Measurements from ENCODE around the gene ANK2.

Gene ANK2

DNA sequence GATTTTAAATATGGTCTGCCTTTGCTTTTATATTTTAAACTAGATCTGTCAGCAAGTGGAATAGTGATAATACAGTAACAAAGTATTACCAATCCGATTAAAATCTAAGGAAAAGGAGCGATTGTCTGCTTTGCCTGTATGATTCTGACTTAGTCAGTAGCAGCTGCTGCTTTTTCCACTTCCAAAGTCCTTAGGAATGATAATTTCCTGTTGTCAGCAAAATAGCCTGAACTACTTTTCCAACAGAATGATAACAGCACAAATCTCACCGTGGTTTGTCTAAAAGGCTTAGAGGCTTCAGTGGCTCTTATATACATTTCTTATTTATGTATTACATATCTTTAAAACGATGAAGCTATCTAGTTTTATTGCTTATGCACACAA is 290.0 kb downstream of the ANK2 start:
- no peak for DNase-seq (ENCODE audit: low read depth in 2 of 2)

DNA sequence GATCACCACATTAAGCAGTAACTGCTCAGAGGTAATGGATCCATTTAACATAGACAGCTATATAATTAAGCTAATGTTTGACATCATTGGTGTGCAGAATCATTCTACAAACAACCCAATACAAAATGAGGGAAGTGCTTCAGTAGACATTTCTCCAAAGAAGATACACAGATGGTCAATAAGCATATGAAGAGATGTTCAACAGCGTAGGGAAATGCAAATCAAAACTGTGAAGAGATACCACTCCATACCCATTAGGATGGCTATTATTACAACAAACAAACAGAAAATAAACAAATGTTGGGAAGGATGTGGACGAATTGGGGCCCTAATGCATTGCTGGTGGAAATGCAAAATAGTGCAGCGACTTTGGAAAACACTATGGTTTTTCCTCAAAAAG is 294.6 kb downstream of the ANK2 start:
- DNase-seq (ENCODE audit: low read depth in 2 of 2): no peak

DNA sequence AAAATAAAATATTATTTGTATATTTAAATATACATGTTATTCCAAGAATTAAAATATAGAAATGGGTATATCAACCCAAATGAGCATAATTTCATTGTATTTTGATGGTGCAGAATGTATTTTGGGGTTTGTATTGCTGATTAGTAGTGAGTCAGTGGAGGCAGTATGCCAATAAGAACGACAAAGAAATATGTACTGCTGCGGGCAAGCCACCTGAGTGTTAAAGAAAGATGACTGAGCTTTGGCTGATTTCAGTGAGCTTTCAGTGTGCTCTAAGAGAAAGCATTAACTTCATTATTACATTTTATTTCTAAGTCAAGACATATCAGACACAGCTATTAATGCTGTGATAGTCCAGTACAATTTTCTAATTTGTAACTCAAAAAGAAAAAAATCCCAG is 297.8 kb downstream of the ANK2 start:
- no peak for DNase-seq (ENCODE audit: low read depth in 2 of 2)

DNA sequence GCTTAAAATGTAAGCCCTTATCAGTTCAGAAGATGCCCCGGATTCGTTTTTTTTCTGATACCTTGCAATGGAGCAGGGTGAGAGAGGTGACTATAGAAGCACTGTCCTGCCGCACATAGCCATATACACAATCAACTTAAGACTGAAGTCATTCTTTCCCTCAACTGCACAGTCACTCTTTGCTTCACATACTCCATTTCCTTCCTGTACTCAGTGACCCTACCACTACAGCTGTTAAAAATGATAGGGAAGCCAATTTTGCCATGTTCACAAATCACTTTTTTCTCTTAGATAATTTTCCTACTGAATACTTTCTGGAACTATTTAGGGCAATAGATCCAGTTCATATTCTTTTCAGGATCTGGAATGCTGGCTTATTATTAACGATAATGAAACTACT is 300.0 kb downstream of the ANK2 start:
- no peak for DNase-seq (ENCODE audit: low read depth in 2 of 2)

DNA sequence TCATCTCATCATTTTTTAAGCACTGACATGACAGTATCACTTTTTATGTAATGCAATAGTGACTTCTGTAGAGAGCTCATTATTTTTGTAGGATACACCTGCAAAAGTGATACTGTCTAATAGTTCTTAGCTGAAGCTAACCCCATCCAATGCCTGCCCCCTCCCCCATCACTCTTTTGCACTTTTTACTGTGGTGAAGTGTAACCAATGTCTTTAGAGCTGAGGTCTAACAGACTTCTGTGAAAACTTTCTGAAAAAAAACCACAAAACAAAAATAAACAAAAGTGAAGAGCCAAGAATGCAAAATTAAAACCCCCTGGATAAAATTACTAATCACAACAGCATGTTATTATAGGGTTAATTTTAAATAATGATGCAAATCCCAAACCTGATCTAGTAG is 301.1 kb downstream of the ANK2 start:
- DNase-seq (ENCODE audit: low read depth in 2 of 2): no peak

DNA sequence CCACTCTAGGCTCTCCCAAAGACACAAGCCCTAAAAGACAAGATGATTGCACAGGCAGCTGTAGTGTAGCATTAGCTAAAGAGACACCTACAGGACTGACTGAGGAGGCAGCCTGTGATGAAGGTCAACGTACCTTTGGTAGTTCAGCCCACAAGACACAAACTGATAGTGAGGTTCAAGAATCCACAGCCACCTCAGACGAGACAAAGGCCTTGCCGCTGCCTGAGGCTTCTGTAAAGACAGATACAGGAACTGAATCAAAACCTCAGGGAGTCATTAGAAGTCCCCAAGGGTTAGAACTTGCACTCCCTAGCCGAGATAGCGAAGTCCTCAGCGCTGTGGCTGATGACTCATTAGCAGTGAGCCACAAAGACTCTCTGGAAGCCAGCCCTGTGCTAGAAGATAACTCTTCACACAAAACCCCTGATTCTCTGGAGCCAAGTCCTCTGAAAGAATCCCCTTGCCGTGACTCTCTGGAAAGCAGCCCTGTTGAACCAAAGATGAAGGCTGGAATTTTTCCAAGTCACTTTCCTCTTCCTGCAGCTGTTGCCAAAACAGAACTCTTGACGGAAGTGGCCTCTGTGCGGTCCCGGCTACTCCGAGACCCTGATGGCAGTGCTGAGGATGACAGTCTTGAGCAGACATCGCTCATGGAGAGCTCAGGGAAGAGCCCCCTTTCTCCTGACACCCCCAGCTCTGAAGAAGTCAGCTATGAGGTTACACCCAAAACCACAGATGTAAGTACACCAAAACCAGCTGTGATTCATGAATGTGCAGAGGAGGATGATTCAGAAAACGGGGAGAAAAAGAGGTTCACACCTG is 306.3 kb downstream of the ANK2 start:
- peak; percentile 66 to 71 for DNase-seq (ENCODE audit: low read depth in 2 of 2)

DNA sequence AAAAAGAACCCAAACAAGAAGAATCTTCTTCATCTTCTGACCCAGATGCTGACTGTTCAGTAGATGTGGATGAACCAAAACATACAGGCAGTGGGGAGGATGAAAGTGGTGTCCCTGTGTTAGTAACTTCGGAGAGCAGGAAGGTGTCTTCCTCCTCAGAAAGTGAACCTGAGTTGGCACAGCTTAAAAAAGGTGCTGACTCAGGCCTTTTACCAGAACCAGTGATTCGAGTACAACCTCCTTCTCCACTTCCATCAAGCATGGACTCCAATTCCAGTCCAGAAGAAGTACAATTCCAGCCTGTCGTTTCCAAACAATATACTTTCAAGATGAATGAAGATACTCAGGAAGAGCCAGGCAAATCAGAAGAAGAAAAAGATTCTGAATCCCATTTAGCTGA is 307.0 kb downstream of the ANK2 start:
- DNase-seq (ENCODE audit: low read depth in 2 of 2): no peak

DNA sequence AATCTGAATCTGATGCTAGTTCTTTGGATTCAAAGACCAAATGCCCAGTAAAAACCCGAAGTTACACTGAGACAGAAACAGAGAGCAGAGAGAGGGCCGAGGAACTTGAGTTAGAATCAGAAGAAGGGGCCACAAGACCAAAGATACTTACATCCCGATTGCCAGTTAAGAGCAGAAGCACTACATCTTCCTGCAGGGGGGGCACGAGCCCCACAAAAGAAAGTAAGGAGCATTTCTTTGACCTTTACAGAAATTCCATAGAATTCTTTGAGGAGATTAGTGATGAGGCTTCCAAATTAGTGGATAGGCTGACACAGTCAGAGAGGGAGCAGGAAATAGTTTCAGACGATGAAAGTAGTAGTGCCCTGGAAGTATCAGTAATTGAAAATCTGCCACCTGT is 309.3 kb downstream of the ANK2 start:
- DNase-seq (ENCODE audit: low read depth in 2 of 2): no peak

DNA sequence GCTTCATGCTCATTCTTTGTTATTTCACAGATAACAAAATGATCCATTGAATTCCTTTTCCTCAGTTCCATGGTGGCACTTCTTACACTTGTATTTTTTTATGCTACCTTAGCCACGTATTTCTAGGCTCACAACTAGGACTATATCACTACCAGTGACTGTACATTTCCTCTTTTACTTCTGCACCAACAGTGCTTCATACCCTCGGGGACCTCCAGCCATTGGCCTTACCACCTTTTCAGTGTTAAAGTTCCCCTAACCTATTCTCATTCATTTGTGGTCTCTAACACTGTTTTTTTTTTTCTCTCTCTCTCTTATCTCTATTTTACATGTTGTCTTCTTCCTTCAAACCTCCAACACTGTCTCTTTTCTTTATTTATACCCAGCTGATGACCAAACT is 315.9 kb downstream of the ANK2 start:
- no peak for DNase-seq (ENCODE audit: low read depth in 2 of 2)

DNA sequence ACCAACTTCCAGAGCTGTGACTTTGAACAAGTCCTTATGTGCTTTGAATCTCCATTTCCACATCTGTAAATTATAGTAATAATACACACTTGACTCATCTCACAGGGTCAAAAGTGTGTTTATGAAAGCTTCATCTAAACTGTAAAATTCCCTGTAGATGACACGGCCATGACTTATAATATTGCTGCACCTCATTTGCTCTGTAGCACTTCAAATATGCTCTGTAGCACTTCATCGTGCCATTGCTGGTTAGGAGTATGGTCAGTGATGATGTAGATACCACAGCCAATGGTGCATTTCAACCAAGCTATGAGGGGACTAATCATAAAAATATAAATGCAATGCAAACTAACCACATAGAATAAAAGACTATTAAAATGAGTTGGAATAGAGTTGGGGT is 318.6 kb downstream of the ANK2 start:
- DNase-seq (ENCODE audit: low read depth in 2 of 2): no peak

DNA sequence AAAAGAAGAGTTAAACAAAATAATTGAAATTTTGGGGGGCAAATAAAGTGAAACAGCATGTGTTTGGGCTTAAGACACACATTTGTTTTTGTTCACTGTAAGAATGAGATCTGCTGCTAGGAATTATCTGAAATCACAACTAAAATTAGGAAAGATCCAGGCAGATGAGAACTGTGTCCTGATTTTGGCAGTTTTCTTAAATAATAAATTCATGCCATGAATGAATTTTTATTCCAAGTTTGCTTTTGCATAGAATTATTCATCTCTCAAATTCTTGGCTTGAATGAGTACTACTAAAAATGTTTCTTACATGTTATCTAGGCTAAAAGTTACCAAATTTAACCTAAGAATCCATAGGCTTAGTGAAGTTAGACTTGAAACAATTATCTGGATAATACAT is 321.7 kb downstream of the ANK2 start:
- no peak for DNase-seq (ENCODE audit: low read depth in 2 of 2)

DNA sequence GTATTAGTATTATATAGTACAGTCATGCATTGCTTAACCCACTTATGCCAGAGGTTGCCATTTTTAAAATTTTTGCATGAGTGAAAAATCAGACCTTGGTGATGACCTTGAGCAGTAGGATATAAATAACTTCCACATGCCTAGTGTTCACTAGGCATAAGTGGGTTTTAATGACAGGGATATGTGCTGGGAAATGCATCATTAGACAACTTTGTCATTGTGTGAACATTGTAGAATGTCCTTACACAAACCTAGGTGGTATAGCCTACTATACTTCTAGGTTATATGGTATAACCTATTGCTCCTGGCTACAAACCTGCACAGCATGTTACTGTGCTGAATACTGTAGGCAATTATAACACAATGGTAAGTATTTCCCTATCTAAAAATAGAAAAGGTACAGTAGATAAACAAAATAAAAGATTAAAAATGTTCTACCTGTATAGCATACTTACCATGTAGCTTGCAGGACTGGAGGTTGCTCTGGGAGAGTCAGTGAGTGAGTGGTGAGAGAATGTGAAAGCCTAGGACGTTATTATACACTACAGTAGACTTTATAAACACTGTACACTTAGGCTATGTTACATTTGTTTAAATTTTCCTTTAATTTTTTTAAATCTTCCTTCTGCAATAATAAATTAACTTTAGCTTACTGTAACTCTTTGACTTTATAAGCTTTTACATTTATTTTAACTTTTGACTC is 326.7 kb downstream of the ANK2 start:
- no peak for DNase-seq (ENCODE audit: low read depth in 2 of 2)

DNA sequence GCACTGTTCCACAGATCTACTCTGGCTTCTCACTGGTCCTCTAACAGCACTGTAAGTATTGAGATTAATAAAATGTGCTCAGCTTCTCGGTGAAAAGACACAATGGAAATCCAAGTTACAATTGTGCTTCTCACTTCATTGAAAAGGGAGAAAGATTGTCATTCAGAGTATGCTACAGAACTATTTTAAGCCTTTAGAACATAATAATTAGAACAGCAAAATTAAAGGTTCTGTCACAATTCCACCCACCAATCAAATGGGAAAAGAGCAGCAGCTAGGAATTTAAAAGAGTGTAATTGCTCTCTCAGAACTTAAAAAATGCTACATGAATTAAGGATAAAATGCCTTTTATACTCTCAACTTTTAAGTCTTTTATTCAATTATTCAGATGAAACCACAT is 329.4 kb downstream of the ANK2 start:
- no peak for DNase-seq (ENCODE audit: low read depth in 2 of 2)

DNA sequence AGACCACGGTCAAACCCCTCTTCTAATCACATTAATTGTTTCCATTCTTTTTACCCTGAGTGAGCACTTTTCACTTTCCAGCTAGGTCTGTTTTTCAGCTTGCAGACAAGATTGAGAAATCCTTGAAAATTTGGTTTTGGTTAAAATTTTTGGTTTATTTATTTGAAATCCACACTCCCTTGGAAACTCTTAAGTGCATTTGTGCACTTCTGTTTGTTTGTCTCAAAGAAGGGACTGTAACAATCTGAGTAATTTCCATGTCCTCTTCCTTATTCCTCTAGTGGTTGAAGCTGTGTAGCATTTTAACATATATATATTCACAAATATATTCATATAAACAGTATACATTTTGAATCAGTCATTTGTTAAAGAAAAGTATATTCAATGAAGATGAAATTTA is 333.3 kb downstream of the ANK2 start:
- DNase-seq (ENCODE audit: low read depth in 2 of 2): no peak

DNA sequence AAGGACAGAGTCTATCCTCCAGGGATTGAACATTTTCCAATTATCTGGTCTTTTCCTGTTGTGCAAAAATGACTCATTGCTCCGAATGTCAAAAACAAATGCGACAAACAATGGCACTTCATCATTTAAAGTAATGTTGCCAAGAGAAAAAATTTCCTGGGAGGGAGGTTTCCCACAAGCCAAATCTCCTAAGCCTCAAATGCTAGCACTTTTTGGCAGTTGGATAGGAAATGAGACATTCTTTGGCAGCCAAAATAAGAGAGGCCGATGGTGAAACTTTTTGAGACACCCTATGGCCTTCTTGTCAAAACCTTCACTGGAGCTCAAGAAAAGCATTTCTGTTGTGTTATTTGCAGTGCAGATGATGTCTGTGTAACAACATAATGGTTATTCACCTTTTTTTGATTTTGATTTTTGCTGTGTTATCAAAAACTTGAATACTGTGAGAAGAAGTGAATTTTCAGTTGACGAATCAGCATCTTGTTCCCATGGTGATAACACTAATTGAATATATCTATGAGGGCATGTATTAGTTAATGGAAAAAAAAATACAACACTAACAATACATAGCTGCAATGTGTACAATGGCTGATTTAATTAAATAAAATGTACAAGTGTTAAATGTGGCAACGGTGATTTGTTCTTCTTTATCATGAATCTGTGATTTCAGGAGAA is 333.8 kb downstream of the ANK2 start:
- no peak for DNase-seq (ENCODE audit: low read depth in 2 of 2)

DNA sequence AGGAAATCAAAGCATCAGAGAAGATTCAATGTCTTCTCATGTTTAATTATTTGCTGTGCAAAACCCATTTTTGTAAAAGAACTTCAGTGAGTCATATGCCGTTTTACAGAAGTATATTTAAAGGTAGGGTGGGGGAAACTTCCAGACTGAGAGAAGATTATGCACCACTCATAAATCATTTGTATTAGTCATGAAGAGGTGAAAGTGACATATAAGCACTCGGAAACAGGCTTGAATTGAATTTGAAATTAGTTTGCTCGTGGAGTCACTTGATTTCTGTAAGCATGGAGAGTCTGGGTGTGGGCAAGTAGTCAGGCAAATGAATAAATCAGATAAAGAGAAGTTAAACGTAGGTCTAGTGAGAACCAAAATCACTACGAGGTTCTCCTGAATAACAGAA is 335.1 kb downstream of the ANK2 start:
- DNase-seq (ENCODE audit: low read depth in 2 of 2): no peak

DNA sequence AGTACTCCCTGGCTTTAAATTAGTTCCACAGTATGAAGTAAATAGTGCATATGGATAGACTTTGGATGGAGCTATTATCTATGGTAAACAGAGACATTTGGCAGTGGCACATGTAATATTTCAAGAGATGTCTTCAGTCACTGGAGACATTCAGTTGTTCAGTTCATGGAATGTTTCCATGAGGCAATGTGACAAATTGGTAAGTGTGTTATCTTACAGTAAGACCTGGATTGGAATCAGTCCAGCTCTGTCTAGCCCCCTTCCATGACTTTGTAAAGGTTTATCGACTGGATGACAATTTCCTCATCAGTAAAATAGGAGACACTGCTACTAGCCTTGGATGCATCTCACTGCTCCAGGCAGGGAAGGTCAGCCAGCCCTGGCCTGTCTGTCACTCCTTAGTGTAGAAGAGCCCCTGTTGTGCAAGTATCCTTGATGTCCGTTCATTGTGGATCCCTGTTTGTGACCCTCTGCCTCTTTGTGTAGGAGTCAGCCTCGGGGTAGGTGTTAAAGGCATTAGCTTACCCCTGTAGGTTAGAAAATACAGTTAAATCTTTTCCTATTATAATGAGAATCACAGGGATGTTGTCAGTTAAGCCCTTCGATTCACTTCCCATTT is 335.9 kb downstream of the ANK2 start:
- DNase-seq (ENCODE audit: low read depth in 2 of 2): no peak

DNA sequence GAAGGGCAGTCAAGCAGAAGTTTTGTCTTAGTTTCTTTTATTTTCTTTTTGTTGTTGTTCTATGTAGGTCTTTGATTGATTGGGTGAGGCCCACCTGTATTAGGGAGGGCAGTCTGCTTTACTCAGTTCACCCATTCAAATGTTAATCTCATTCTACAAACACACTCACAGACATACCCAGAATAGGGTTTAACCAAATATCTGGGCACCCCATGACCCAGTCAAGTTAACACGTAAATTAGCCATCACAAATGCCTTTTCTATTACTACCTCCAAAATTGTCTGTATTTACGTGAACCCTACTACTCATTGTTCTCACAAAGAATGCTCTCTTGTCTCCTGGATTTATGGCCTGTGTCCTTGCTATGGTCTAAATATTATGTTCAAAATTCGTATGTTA is 339.7 kb downstream of the ANK2 start:
- DNase-seq (ENCODE audit: low read depth in 2 of 2): no peak

DNA sequence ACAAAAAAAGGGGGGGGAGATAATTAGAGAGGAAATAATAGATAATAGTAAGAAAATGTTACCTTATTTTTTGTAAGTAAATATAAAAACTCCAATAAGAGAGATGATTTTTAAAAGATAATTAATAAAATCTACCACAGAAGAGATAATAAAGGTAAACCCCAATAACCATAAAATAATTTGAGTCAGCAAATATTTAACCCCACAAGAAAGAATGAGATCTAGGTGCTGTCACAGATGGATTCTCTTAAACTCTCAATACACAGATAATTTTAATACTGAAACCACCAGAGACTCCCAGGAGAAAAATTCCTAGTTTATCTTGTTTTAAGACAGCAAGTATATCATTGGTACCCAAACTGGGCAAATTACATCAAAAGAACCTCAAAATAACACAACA is 341.4 kb downstream of the ANK2 start:
- DNase-seq (ENCODE audit: low read depth in 2 of 2): no peak

DNA sequence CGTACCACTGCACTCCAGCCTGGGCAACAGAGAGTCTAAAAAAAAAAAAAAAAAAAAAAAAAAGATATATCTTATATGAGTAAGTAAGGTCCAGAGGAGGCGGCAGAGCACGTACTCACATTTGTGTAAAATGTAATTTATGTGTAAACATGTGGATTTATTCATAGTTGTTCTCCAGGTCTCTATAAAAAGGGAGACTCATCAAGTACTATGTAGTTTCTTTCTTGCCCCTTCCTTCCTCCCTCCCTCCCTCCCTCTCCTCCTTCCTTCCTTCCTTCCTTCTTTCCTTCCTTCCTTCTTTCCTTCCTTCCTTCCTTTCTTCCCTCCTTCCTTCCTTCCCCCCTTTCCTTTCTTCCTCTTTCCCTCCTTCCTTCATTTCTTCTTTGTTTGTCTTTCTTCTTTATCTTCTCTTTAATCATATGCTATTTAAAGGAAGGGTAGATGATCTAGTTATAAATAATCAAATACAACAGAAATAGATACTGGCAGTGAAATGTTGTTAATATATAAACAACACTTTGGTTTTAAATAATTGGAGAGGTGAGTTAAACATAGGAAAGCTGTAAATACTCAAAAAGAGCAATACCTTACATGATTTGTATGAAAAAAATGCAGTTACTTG is 344.8 kb downstream of the ANK2 start:
- DNase-seq (ENCODE audit: low read depth in 2 of 2): no peak

DNA sequence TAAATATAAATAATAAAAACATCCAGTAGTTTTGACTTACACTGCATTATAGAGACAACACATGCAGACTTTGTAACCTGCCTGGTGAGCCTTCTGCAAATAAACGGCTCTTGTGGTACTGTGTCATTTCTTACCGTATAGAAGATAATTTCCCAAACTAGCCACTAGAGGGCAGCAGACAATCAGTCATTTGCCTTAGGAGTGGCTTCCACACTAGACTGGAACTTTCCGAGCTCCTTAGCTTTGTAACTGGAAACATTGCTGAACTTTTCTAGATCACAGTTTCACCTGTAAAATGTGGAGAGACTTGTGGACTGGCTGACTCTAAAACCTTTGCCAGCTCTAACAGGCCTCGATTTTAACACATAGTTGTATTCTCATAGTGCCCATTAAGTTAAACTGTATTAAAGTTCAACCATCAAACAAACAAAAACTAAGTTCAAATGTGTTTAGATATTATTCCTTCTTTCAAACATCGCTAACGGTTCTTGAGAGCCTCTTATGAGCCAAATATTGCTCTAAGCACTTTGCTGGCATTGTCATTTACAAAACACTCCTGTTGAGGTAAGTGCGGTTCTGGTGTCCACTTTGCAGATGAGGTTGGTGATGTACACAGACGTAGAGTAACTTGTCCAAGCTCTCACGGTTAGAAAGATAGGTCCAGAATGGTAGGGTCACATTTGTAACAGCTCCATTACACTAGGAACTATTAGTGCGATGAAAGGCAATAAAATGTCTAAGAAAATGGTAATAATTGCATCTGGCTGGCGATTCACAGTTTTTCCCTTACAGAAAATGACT is 345.5 kb downstream of the ANK2 start:
- DNase-seq (ENCODE audit: low read depth in 2 of 2): peak in 1 of 2 donors; percentile 6
